Endothelial cell of umbilical vein (primary cell): ENCODE measurements around the gene GEMIN4.
"Not testable (repeated sequence)": the region's sequence is repeated elsewhere in the genome, so short reads cannot be mapped to it uniquely, and the experiment has no call there.

Experiments
- CTCF ChIP-seq, 2 donors: IDR thresholded peaks; 1 replicate in 1 of 2; 2 replicates in 1 of 2; pipeline ENCODE4 v1.5.1; 2011; ENCODE audit warnings: low read length in 2 of 2, mild to moderate bottlenecking in 2 of 2, moderate library complexity in 2 of 2, control low read depth in 1 of 2, inconsistent platforms in 1 of 2, low read depth in 1 of 2; ENCODE audit not compliant: insufficient read depth in 1 of 2; ENCODE audit errors: extremely low read depth in 1 of 2
- JUN ChIP-seq: IDR thresholded peaks from 2 replicates; pipeline ENCODE4 v1.6.1; 2011; ENCODE audit warnings: borderline replicate concordance, low read depth; ENCODE audit not compliant: insufficient read length, insufficient read depth
- POLR2A ChIP-seq: IDR thresholded peaks from 2 replicates; pipeline ENCODE4 v1.6.1; 2012; ENCODE audit warnings: low read depth, mild to moderate bottlenecking, control low read depth, low read length
- POLR2AphosphoS5 ChIP-seq: IDR thresholded peaks from 2 replicates; pipeline ENCODE4 v1.6.1; 2012; ENCODE audit warnings: low read depth, mild to moderate bottlenecking, control low read depth, low read length, moderate library complexity; ENCODE audit not compliant: insufficient read depth

GRCh38 chr17:749359-749758 lies 2.7 kb downstream of the GEMIN4 start:
- not testable (repeated sequence) for TF ChIP-seq CTCF (IDR thresholded peaks at IDR 0.05; ENCODE audit: extremely low read depth in 1 of 2, insufficient read depth in 1 of 2, low read depth in 1 of 2, low read length in 2 of 2); POLR2A; JUN; POLR2AphosphoS5
